CD4-positive, alpha-beta T cell treated with Interleukin-6 for 4 hours (primary cell): ENCODE data around the gene ACSL5.
A peak's percentile ranks its signal among the peaks of the same experiment; 100 is the strongest.
"Not testable (repeated sequence)": the region's sequence is repeated elsewhere in the genome, so short reads cannot be mapped to it uniquely, and the experiment has no call there.

Source experiments
- DNase-seq: peaks from one replicate; pipeline ENCODE4 v3.0.0-alpha.2; 2020; ENCODE audit warnings: mixed read lengths

ACSL5 gene

GRCh38 chr10:112377116-112377515, 3.2 kb downstream of the ACSL5 start:
- DNase-seq = not testable (repeated sequence)

GRCh38 chr10:112379635-112380296, 5.8 kb downstream of the ACSL5 start:
- no peak for DNase-seq

- DNase-seq = no peak
These were observed 8.8 kb downstream of the ACSL5 start for GRCh38 chr10:112382515-112383235.

- DNase-seq = no peak
These were observed 9.4 kb downstream of the ACSL5 start for GRCh38 chr10:112383325-112383724.

- no peak for DNase-seq
These were observed 10.2 kb downstream of the ACSL5 start for GRCh38 chr10:112384141-112384540.

GRCh38 chr10:112385201-112385600, 11.3 kb downstream of the ACSL5 start:
- DNase-seq = no peak

GRCh38 chr10:112388056-112388455, 14.1 kb downstream of the ACSL5 start:
- not testable (repeated sequence) for DNase-seq

GRCh38 chr10:112388548-112388947, 14.6 kb downstream of the ACSL5 start:
- no peak for DNase-seq

GRCh38 chr10:112389271-112389822, 15.4 kb downstream of the ACSL5 start:
- DNase-seq = peak; percentile 66

GRCh38 chr10:112390125-112390703, 16.3 kb downstream of the ACSL5 start:
- DNase-seq = no peak

GRCh38 chr10:112393341-112393740, 19.4 kb downstream of the ACSL5 start:
- DNase-seq = no peak

- no peak for DNase-seq
These were observed 19.9 kb downstream of the ACSL5 start for GRCh38 chr10:112393827-112394226.

GRCh38 chr10:112394475-112394875, 20.6 kb downstream of the ACSL5 start:
- no peak for DNase-seq

- DNase-seq = no peak
These were observed 22.1 kb downstream of the ACSL5 start for GRCh38 chr10:112395809-112396530.

- DNase-seq = no peak
These were observed 23.7 kb downstream of the ACSL5 start for GRCh38 chr10:112397592-112397991.

- no peak for DNase-seq
These were observed 29.0 kb downstream of the ACSL5 start for GRCh38 chr10:112402917-112403316.

GRCh38 chr10:112404617-112405016, 30.7 kb downstream of the ACSL5 start:
- no peak for DNase-seq

- not testable (repeated sequence) for DNase-seq
These were observed 32.9 kb downstream of the ACSL5 start for GRCh38 chr10:112406806-112407205.

GRCh38 chr10:112407696-112408095, 33.8 kb downstream of the ACSL5 start:
- no peak for DNase-seq

- DNase-seq = no peak
These were observed 35.4 kb downstream of the ACSL5 start for GRCh38 chr10:112409299-112409698.

- DNase-seq = no peak
These were observed 35.8 kb downstream of the ACSL5 start for GRCh38 chr10:112409755-112410154.

GRCh38 chr10:112412696-112413095, 38.8 kb downstream of the ACSL5 start:
- no peak for DNase-seq

GRCh38 chr10:112421731-112422130, 47.8 kb downstream of the ACSL5 start:
- no peak for DNase-seq
